Measurements from ENCODE around the gene SNED1.

DNA sequence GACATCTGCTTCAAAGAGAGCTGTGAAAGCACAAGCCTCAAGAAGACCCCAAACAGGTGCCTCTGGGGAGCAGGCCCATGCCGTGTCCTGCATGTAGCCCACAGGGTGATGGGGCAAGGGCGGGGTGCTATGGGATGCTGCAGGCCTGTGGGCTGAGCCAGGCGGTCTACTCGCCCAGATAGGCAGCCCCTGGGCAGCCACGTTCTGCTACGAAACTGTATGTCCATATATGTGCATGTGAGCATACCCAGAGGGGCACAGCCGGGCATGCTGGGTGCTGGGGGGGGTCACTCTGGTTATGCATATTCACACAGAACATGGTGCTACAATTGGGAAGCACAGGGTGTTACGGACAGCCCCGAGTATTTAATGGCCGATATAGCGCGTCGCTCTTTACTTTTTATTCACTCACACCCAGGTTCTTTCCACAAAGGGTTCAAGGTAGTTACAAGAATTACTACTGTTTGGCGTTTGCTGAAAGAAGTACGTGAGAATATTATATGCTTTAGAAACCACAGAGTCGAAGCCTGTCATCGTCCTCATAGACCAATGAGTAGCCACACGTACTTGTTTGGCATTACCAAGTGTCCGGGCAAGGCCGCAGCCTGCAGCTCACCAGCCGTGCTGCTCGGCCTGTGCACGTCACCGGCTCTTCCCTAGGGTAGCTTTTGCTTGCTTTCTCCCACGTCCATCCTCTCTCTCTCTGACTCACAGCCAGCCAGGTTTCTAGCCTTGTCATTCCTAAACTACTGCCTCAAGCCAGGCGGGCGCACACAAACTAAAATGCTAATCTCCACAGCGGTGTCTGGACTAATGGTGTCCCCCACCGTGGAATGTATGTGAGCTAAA lies 89.2 kb downstream of the SNED1 start:
- TF ChIP-seq CTCF (conservative IDR thresholded peaks at IDR 0.05 in 1 of 2, IDR thresholded peaks at IDR 0.05 in 1 of 2; ENCODE audit: extremely low read depth in 1 of 2, insufficient read depth in 1 of 2, low read depth in 1 of 2, low read length in 2 of 2) (no peak), EZH2 (IDR thresholded peaks at IDR 0.05; ENCODE audit: borderline replicate concordance, low read length) (no peak)

Data from mammary epithelial cell (primary cell).